Activated CD4-positive, alpha-beta T cell treated with anti-CD3 and anti-CD28 coated beads for 24 hours (primary cell): ENCODE results near the gene PROX1.

Experiments used
- DNase-seq, 2 donors: peaks; one replicate each; pipeline ENCODE4 v3.0.0-alpha.2; 2020; ENCODE audit warnings: low read depth in 2 of 2

PROX1 gene

GRCh38 chr1:214021321-214021720, 33.5 kb downstream of the PROX1 start:
- no peak for DNase-seq

GRCh38 chr1:214022229-214022791, 34.5 kb downstream of the PROX1 start:
- DNase-seq, result no peak

- DNase-seq, result no peak
These were observed 35.1 kb downstream of the PROX1 start for GRCh38 chr1:214022810-214023425.

GRCh38 chr1:214026985-214027384, 39.2 kb downstream of the PROX1 start:
- no peak for DNase-seq

GRCh38 chr1:214027498-214027897, 39.7 kb downstream of the PROX1 start:
- DNase-seq, result no peak

- no peak for DNase-seq
These were observed 40.3 kb downstream of the PROX1 start for GRCh38 chr1:214028095-214028494.

- DNase-seq, result no peak
These were observed 41.1 kb downstream of the PROX1 start for GRCh38 chr1:214028649-214029406.

- no peak for DNase-seq
These were observed 42.0 kb downstream of the PROX1 start for GRCh38 chr1:214029796-214030195.

- DNase-seq, result no peak
These were observed 43.5 kb downstream of the PROX1 start for GRCh38 chr1:214031267-214031650.

GRCh38 chr1:214037468-214037867, 49.7 kb downstream of the PROX1 start:
- no peak for DNase-seq

- DNase-seq, result no peak
These were observed 51.7 kb downstream of the PROX1 start for GRCh38 chr1:214039394-214040018.

GRCh38 chr1:214043167-214043566, 55.4 kb downstream of the PROX1 start:
- DNase-seq, result no peak

- no peak for DNase-seq
These were observed 56.9 kb downstream of the PROX1 start for GRCh38 chr1:214044438-214045214.

GRCh38 chr1:214050513-214051401, 63.0 kb downstream of the PROX1 start:
- DNase-seq, result no peak

GRCh38 chr1:214051786-214052185, 64.0 kb downstream of the PROX1 start:
- no peak for DNase-seq

- no peak for DNase-seq
These were observed 70.3 kb downstream of the PROX1 start for GRCh38 chr1:214058076-214058475.

GRCh38 chr1:214066190-214066589, 78.4 kb downstream of the PROX1 start:
- DNase-seq, result no peak

- no peak for DNase-seq
These were observed 79.2 kb downstream of the PROX1 start for GRCh38 chr1:214066936-214067335.

- no peak for DNase-seq
These were observed 79.6 kb downstream of the PROX1 start for GRCh38 chr1:214067397-214067796.

GRCh38 chr1:214067853-214068703, 80.3 kb downstream of the PROX1 start:
- no peak for DNase-seq
